A549 (cell line): Measurements from ENCODE around the gene YDJC. TPM values are rescaled to one million over a fixed set of nuclear protein-coding genes. Genes with fewer than 3 reads are reported as not detected.

Experiments
- ATAC-seq, 2 experiments: fragments of 200-7000 bp in 1 of 2; fragments of >200 bp in 1 of 2; cut with Nextera tagmentation in 1 of 2; cut with Tn5 transposase in 1 of 2; 3 replicates each; pipeline versions ENCODE4 v1.8.0 to v1.9.1; 2018 to 2020; ENCODE audit warnings: mild to moderate bottlenecking in 1 of 2, moderate library complexity in 1 of 2
- CTCF ChIA-PET: fragments of 300-600 bp; sonication (Branson Sonifier 250); formaldehyde crosslinking; extraction: SDS; loops from one replicate; lab custom pipeline; 2021; ENCODE audit warnings: antibody characterized with exemption, inconsistent platforms; lab: Yijun Ruan, JAX
- POLR2A ChIA-PET: fragments of 350-600 bp; formaldehyde crosslinking; extraction: SDS; loops from one replicate; lab custom pipeline; 2021; ENCODE audit warnings: antibody characterized with exemption, inconsistent platforms; lab: Yijun Ruan, JAX
- DNase-seq, 2 experiments: peaks; one replicate each; pipeline versions ENCODE4 v3.0.0 to v3.0.0-alpha.2; 2011 to 2016; ENCODE audit warnings: low read depth in 1 of 2, low spot score in 1 of 2
- FAIRE-seq: peaks from 2 replicates; lab custom pipeline; 2011; peaks lifted over from hg19 to GRCh38; lab: Jason Lieb, UNC
- H3K27ac ChIP-seq, 2 experiments: fragments of >200 bp; sonication (Bioruptor Twin); formaldehyde crosslinking; 3 replicates each; pipeline ENCODE4 v1.5.1; 2016 to 2017
- H3K4me1 ChIP-seq: fragments of >200 bp; sonication (Bioruptor Twin); formaldehyde crosslinking; 3 replicates; pipeline ENCODE4 v1.6.1; 2016
- H3K4me2 ChIP-seq: fragments of >200 bp; sonication (Bioruptor Twin); formaldehyde crosslinking; 3 replicates; pipeline ENCODE4 v1.6.1; 2016
- H3K4me3 ChIP-seq: fragments of >200 bp; sonication (Bioruptor Twin); formaldehyde crosslinking; 3 replicates; pipeline ENCODE4 v1.5.1; 2016
- H3K9me3 ChIP-seq: fragments of >200 bp; sonication (Bioruptor Twin); formaldehyde crosslinking; 3 replicates; pipeline ENCODE4 v1.6.1; 2016
- CBX2 ChIP-seq: fragments of 200-600 bp; sonication (generic); IDR thresholded peaks from 2 replicates; pipeline ENCODE4 v1.6.1; 2016; ENCODE audit warnings: low read depth, mild to moderate bottlenecking, borderline replicate concordance
- CBX8 ChIP-seq: fragments of 200-600 bp; sonication (generic); IDR thresholded peaks from 2 replicates; pipeline ENCODE4 v1.6.1; 2016
- CHD2 ChIP-seq: fragments of 150-350 bp; IDR thresholded peaks from 2 replicates; pipeline ENCODE4 v1.6.1; 2014; ENCODE audit warnings: low read length; ENCODE audit not compliant: partially characterized antibody
- EHMT2 ChIP-seq: fragments of 200-600 bp; sonication (generic); IDR thresholded peaks from 2 replicates; pipeline ENCODE4 v1.6.1; 2016; ENCODE audit warnings: antibody characterized with exemption, low read depth, mild to moderate bottlenecking, moderate library complexity
- EP300 ChIP-seq, 2 experiments: fragments of >200 bp; sonication (Bioruptor Twin); formaldehyde crosslinking; IDR thresholded peaks; 2 replicates in 1 of 2; 3 replicates in 1 of 2; pipeline ENCODE4 v1.6.1; 2016 to 2017
- ESRRA ChIP-seq: fragments of 150-350 bp; IDR thresholded peaks from 2 replicates; pipeline ENCODE4 v1.6.1; 2014; ENCODE audit warnings: mild to moderate bottlenecking, low read length, borderline replicate concordance
- FOSB ChIP-seq: fragments of 250-450 bp; sonication (Bioruptor Pico); IDR thresholded peaks from 2 replicates; pipeline ENCODE4 v1.5.0; 2020; ENCODE audit warnings: mild to moderate bottlenecking, moderate library complexity
- FOSL2 ChIP-seq, 2 experiments: fragments of 450-650 bp in 1 of 2; fragments of >200 bp in 1 of 2; sonication (Bioruptor Twin) in 1 of 2; formaldehyde crosslinking; IDR thresholded peaks; 2 replicates each; pipeline versions ENCODE4 v1.5.0 to v1.6.1; 2016 to 2020; ENCODE audit warnings: mild to moderate bottlenecking in 1 of 2, moderate library complexity in 1 of 2
- HEYL ChIP-seq: fragments of 250-450 bp; sonication (Bioruptor Pico); IDR thresholded peaks from 2 replicates; pipeline ENCODE4 v1.8.0; 2021; ENCODE audit warnings: mild to moderate bottlenecking, moderate library complexity
- HOXA7 ChIP-seq: fragments of 250-450 bp; sonication (Bioruptor Pico); IDR thresholded peaks from 2 replicates; pipeline ENCODE4 v1.5.0; 2020; ENCODE audit warnings: mild to moderate bottlenecking, moderate library complexity
- HOXB13 ChIP-seq: fragments of 250-450 bp; sonication (Bioruptor Pico); IDR thresholded peaks from 2 replicates; pipeline ENCODE4 v1.5.0; 2020; ENCODE audit warnings: low read depth, mild to moderate bottlenecking, moderate library complexity
- HOXB5 ChIP-seq: fragments of 250-450 bp; sonication (Bioruptor Pico); IDR thresholded peaks from 2 replicates; pipeline ENCODE4 v1.5.0; 2020; ENCODE audit warnings: mild to moderate bottlenecking, moderate library complexity
- JUNB ChIP-seq: fragments of >200 bp; sonication (Bioruptor Twin); formaldehyde crosslinking; IDR thresholded peaks from 2 replicates; pipeline ENCODE4 v1.6.1; 2016
- KDM1A ChIP-seq: fragments of 200-600 bp; sonication (generic); IDR thresholded peaks from 2 replicates; pipeline ENCODE4 v1.6.1; 2016; ENCODE audit warnings: low read depth, mild to moderate bottlenecking
- KDM5A ChIP-seq: fragments of 200-600 bp; sonication (generic); IDR thresholded peaks from 2 replicates; pipeline ENCODE4 v1.6.1; 2016; ENCODE audit warnings: antibody characterized with exemption, mild to moderate bottlenecking
- MAFK ChIP-seq: fragments of 450-650 bp; IDR thresholded peaks from 2 replicates; pipeline ENCODE4 v1.6.1; 2014; ENCODE audit not compliant: partially characterized antibody
- NR3C1 ChIP-seq: fragments of >200 bp; sonication (Bioruptor Twin); formaldehyde crosslinking; IDR thresholded peaks from 3 replicates; pipeline ENCODE4 v1.6.1; 2017
- PHF8 ChIP-seq: fragments of 200-600 bp; sonication (generic); IDR thresholded peaks from 2 replicates; pipeline ENCODE4 v1.6.1; 2016; ENCODE audit warnings: low read depth, mild to moderate bottlenecking, antibody characterized with exemption, moderate library complexity, borderline replicate concordance
- RFX5 ChIP-seq: fragments of 450-650 bp; IDR thresholded peaks from 2 replicates; pipeline ENCODE4 v1.7.1; 2014; ENCODE audit warnings: antibody characterized with exemption, mild to moderate bottlenecking, moderate library complexity
- RNF2 ChIP-seq: fragments of 200-600 bp; sonication (generic); IDR thresholded peaks from 2 replicates; pipeline ENCODE4 v1.6.1; 2016; ENCODE audit warnings: low read depth, mild to moderate bottlenecking, antibody characterized with exemption, moderate library complexity, borderline replicate concordance
- SMC3 ChIP-seq: fragments of >200 bp; sonication (Bioruptor Twin); formaldehyde crosslinking; IDR thresholded peaks from 3 replicates; pipeline ENCODE4 v1.6.1; 2018; ENCODE audit warnings: inconsistent platforms
- SREBF2 ChIP-seq: fragments of 450-650 bp; IDR thresholded peaks from 2 replicates; pipeline ENCODE4 v1.6.1; 2014; ENCODE audit warnings: mild to moderate bottlenecking, moderate library complexity
- TFCP2L1 ChIP-seq: fragments of 250-450 bp; sonication (Bioruptor Pico); IDR thresholded peaks from 2 replicates; pipeline ENCODE4 v1.5.0; 2021; ENCODE audit warnings: mild to moderate bottlenecking
- TP53 ChIP-seq: fragments of 250-450 bp; sonication (Bioruptor Pico); IDR thresholded peaks from 2 replicates; pipeline ENCODE4 v1.5.0; 2021; ENCODE audit warnings: mild to moderate bottlenecking, moderate library complexity
- ZFP36 ChIP-seq: fragments of 450-650 bp; IDR thresholded peaks from 2 replicates; pipeline ENCODE4 v1.6.1; 2014; ENCODE audit warnings: borderline replicate concordance; ENCODE audit not compliant: partially characterized antibody
- ZSCAN20 ChIP-seq: fragments of 250-450 bp; sonication (Bioruptor Pico); IDR thresholded peaks from 2 replicates; pipeline ENCODE4 v1.8.0; 2022; ENCODE audit warnings: mild to moderate bottlenecking, moderate library complexity
- WGBS: methylation state at CpG from one replicate; pipeline ENCODE4 v1.1.6; 2017; ENCODE audit errors: missing lambda C conversion rate; 5-methylcytosine and 5-hydroxymethylcytosine counted together
- polyA minus RNA-seq: library from RNA; depleted of rRNA, polyadenylated mRNA; stranded (reverse); fragments of >200 nt; gene quantifications from 2 replicates; pipeline ENCODE4 v1.2.3, GENCODE V29; 2011; rRNA and poly(A)+ RNA removed
- polyA plus RNA-seq, 4 experiments: library from polyadenylated mRNA; depleted of rRNA in 3 of 4; stranded (reverse); fragments of >200 nt; fragmentation: RNase III in 1 of 4; extraction: RNeasy Plus Mini Kit Qiagen cat#74134 plus additional on column Dnase treatment in 1 of 4; gene quantifications; 2 replicates in 3 of 4; 3 replicates in 1 of 4; pipeline ENCODE4 v1.2.3, GENCODE V29; 2011 to 2017
- TF ChIP-seq, protein P1 (sequence below): IDR thresholded peaks from 2 replicates; pipeline ENCODE4 v1.6.1; 2012; ENCODE audit warnings: low read depth, borderline replicate concordance
- TF ChIP-seq, protein P2 (sequence below): fragments of >200 bp; sonication (Bioruptor Twin); formaldehyde crosslinking; IDR thresholded peaks from 3 replicates; pipeline ENCODE4 v1.6.1; 2016
- TF ChIP-seq, protein P3 (sequence below): IDR thresholded peaks from 2 replicates; pipeline ENCODE4 v1.6.1; 2012
- TF ChIP-seq, protein P4 (sequence below): fragments of 150-350 bp; IDR thresholded peaks from 2 replicates; pipeline ENCODE4 v1.6.1; 2014; ENCODE audit warnings: low read depth, mild to moderate bottlenecking, low read length
- TF ChIP-seq, protein P5 (sequence below): fragments of >200 bp; sonication (Bioruptor Twin); formaldehyde crosslinking; IDR thresholded peaks from 3 replicates; pipeline ENCODE4 v1.5.1; 2016
- TF ChIP-seq, protein P6 (sequence below): fragments of 250-450 bp; sonication (Bioruptor Pico); IDR thresholded peaks from 2 replicates; pipeline ENCODE4 v1.5.0; 2020; ENCODE audit warnings: low read depth, mild to moderate bottlenecking, moderate library complexity

Gene YDJC, protein sequence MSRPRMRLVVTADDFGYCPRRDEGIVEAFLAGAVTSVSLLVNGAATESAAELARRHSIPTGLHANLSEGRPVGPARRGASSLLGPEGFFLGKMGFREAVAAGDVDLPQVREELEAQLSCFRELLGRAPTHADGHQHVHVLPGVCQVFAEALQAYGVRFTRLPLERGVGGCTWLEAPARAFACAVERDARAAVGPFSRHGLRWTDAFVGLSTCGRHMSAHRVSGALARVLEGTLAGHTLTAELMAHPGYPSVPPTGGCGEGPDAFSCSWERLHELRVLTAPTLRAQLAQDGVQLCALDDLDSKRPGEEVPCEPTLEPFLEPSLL
- polyA plus RNA-seq (2011; rRNA removed) (24.8 and 27.0 TPM in 2 replicates), polyA plus RNA-seq (2017; fragmentation: RNase III; extraction: RNeasy Plus Mini Kit Qiagen cat#74134 plus additional on column Dnase treatment) (28.3 to 29.9 TPM (median 28.3 TPM) in 3 replicates), polyA minus RNA-seq (10.5 and 13.7 TPM in 2 replicates)
- 60.0 and 90.3 TPM in 2 replicates for polyA plus RNA-seq (2012; cell fraction: cytosol; rRNA removed)
- 74.3 and 115 TPM in 2 replicates for polyA plus RNA-seq (2012; cell fraction: nucleus; rRNA removed)

DNA sequence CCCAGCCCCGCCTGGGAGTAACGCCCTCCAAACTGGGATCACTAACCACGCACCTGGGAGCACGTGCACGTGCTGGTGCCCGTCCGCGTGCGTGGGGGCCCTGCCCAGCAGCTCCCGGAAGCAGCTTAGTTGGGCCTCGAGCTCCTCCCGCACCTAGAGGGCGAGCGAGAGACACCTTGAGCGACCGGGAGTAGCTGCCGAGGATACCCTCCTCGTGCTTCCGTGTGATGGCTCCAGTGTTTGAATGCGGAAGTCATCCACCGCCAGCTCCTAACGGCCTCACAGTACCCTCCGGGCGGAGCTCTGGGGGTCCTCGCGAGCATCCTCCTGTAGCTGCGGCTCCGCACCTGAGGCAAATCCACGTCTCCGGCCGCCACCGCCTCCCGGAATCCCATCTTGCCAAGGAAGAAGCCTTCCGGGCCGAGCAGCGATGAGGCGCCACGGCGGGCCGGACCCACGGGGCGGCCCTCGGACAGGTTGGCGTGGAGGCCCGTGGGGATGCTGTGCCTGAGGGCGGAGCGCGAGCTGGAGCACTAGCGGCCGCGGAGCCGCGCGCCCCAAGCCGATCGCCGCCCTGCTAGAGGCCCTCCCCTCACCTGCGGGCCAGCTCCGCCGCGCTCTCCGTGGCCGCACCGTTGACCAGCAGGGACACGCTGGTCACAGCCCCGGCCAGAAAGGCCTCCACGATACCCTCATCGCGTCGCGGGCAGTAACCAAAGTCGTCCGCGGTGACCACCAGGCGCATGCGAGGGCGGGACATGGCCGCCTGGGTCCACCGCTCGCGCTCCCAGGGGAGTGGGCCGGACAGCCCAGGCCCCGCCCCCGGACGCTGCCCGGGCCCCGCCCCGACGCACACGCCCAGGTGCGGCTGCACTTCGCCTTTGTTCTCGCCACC is at the start of gene YDJC:
YDJC (minus strand) TSS at position 768 of the 895 bp plus-strand sequence; CDS start at position 760, 8 bp downstream.
- ATAC-seq (peak; percentile 90 to 92), DNase-seq (peak; percentile 76 to 92), FAIRE-seq (no peak)
- peak within 1 kb of the TSS; percentile 98 to 100 for H3K27ac ChIP-seq
- POLR2A ChIA-PET = interaction anchor here (0.5 to 1.1 kb wide), 10 partner anchors 9 to 58 kb away, joined by 3 to 30 read pairs (median 4); partner anchors contain the start of genes PPIL2 and SDF2L1
- CTCF ChIA-PET = interaction anchor here (0.6 to 9.7 kb wide), 18 partner anchors 8 to 72 kb away, joined by 3 to 133 read pairs (median 5); partner anchors contain the start of gene SDF2L1
- WGBS = 1% methylated on average over 20 of the region's 93 CpGs
- peak within 1 kb of the TSS; percentile 98 for H3K4me3 ChIP-seq
- H3K9me3 ChIP-seq = no peaks in the 10 kb centered on the region
- H3K4me2 ChIP-seq = peak within 1 kb of the TSS; percentile 99
- peaks cover 9% of the 10 kb centered on the region; the same call in 1 of the 3 replicates for H3K4me1 ChIP-seq
- TF ChIP-seq TFCP2L1 (CRISPR knock-in tag) = no peak
- 0 out of 2 replicates have a peak, but pooled peaks have one; percentile 25 for TF ChIP-seq FOSB (CRISPR knock-in tag)
- TF ChIP-seq, protein P1, sequence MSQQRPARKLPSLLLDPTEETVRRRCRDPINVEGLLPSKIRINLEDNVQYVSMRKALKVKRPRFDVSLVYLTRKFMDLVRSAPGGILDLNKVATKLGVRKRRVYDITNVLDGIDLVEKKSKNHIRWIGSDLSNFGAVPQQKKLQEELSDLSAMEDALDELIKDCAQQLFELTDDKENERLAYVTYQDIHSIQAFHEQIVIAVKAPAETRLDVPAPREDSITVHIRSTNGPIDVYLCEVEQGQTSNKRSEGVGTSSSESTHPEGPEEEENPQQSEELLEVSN = peak; percentile 95
- TF ChIP-seq, protein P2, sequence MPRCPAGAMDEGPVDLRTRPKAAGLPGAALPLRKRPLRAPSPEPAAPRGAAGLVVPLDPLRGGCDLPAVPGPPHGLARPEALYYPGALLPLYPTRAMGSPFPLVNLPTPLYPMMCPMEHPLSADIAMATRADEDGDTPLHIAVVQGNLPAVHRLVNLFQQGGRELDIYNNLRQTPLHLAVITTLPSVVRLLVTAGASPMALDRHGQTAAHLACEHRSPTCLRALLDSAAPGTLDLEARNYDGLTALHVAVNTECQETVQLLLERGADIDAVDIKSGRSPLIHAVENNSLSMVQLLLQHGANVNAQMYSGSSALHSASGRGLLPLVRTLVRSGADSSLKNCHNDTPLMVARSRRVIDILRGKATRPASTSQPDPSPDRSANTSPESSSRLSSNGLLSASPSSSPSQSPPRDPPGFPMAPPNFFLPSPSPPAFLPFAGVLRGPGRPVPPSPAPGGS = peak; percentile 43; the same call in 1 of the 3 replicates
- TF ChIP-seq RFX5 = no peak
- TF ChIP-seq PHF8 = peak; percentile 82
- TF ChIP-seq HOXB13 = peak; percentile 96
- no peak for TF ChIP-seq CBX8
- TF ChIP-seq KDM5A = no peak
- TF ChIP-seq HOXA7 (CRISPR knock-in tag) = no peak
- TF ChIP-seq RNF2 = no peak
- TF ChIP-seq, protein P3, sequence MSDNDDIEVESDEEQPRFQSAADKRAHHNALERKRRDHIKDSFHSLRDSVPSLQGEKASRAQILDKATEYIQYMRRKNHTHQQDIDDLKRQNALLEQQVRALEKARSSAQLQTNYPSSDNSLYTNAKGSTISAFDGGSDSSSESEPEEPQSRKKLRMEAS = peak; percentile 100
- TF ChIP-seq SMC3 = no peak; the same call in 1 of the 3 replicates
- TF ChIP-seq, protein P4, sequence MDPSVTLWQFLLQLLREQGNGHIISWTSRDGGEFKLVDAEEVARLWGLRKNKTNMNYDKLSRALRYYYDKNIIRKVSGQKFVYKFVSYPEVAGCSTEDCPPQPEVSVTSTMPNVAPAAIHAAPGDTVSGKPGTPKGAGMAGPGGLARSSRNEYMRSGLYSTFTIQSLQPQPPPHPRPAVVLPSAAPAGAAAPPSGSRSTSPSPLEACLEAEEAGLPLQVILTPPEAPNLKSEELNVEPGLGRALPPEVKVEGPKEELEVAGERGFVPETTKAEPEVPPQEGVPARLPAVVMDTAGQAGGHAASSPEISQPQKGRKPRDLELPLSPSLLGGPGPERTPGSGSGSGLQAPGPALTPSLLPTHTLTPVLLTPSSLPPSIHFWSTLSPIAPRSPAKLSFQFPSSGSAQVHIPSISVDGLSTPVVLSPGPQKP = no peak
- TF ChIP-seq NR3C1 = no peak
- no peak for TF ChIP-seq HEYL (CRISPR knock-in tag)
- TF ChIP-seq EP300 (IDR thresholded peaks at IDR 0.05) = no peak
- TF ChIP-seq CHD2 = no peak
- TF ChIP-seq, protein P5, sequence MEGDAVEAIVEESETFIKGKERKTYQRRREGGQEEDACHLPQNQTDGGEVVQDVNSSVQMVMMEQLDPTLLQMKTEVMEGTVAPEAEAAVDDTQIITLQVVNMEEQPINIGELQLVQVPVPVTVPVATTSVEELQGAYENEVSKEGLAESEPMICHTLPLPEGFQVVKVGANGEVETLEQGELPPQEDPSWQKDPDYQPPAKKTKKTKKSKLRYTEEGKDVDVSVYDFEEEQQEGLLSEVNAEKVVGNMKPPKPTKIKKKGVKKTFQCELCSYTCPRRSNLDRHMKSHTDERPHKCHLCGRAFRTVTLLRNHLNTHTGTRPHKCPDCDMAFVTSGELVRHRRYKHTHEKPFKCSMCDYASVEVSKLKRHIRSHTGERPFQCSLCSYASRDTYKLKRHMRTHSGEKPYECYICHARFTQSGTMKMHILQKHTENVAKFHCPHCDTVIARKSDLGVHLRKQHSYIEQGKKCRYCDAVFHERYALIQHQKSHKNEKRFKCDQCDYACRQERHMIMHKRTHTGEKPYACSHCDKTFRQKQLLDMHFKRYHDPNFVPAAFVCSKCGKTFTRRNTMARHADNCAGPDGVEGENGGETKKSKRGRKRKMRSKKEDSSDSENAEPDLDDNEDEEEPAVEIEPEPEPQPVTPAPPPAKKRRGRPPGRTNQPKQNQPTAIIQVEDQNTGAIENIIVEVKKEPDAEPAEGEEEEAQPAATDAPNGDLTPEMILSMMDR = peak; percentile 54
- no peak for TF ChIP-seq MAFK
- no peak for TF ChIP-seq ESRRA
- TF ChIP-seq JUNB = no peak
- no peak for TF ChIP-seq ZFP36
- TF ChIP-seq SREBF2 = no peak
- no peak for TF ChIP-seq EHMT2
- TF ChIP-seq, protein P6, sequence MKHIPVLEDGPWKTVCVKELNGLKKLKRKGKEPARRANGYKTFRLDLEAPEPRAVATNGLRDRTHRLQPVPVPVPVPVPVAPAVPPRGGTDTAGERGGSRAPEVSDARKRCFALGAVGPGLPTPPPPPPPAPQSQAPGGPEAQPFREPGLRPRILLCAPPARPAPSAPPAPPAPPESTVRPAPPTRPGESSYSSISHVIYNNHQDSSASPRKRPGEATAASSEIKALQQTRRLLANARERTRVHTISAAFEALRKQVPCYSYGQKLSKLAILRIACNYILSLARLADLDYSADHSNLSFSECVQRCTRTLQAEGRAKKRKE (CRISPR knock-in tag) = peak; percentile 74
- TF ChIP-seq CBX2 = no peak
- peak; percentile 63; the same call in 1 of the 2 replicates for TF ChIP-seq HOXB5 (CRISPR knock-in tag)
- 0 out of 2 replicates have a peak, but pooled peaks have one; percentile 2 for TF ChIP-seq TP53 (CRISPR knock-in tag)
- no peak for TF ChIP-seq FOSL2 (IDR thresholded peaks at IDR 0.05)
- no peak for TF ChIP-seq FOSL2 (CRISPR knock-in tag; IDR thresholded peaks at IDR 0.05)
- no peak for TF ChIP-seq KDM1A
- TF ChIP-seq ZSCAN20 (CRISPR knock-in tag) = no peak
